HepG2 (cell line): ENCODE measurements around the gene UTP3. TPM values are rescaled to one million over a fixed set of nuclear protein-coding genes. Genes with fewer than 3 reads are reported as not detected.

Experiments used
- DR1 ChIP-seq: sonication (generic); formaldehyde crosslinking; IDR thresholded peaks from 2 replicates; pipeline ENCODE4 v1.8.0; 2021; ENCODE audit warnings: mild to moderate bottlenecking, missing genetic modification reagents, inconsistent platforms
- DZIP1 ChIP-seq: sonication (generic); formaldehyde crosslinking; IDR thresholded peaks from 2 replicates; pipeline ENCODE4 v1.5.0; 2020; ENCODE audit warnings: mild to moderate bottlenecking, missing genetic modification reagents
- ELF1 ChIP-seq: sonication (generic); formaldehyde crosslinking; IDR thresholded peaks from 2 replicates; pipeline ENCODE4 v1.4.0; 2020; ENCODE audit warnings: missing genetic modification reagents
- ETS1 ChIP-seq: sonication (generic); formaldehyde crosslinking; IDR thresholded peaks from 2 replicates; pipeline ENCODE4 v1.4.0; 2020; ENCODE audit warnings: missing genetic modification reagents
- JUND ChIP-seq: sonication (generic); formaldehyde crosslinking; IDR thresholded peaks from 2 replicates; pipeline ENCODE4 v1.8.0; 2022; ENCODE audit warnings: mild to moderate bottlenecking, missing genetic modification reagents
- MXI1 ChIP-seq: IDR thresholded peaks from 3 replicates; pipeline ENCODE4 v1.6.1; 2012; ENCODE audit warnings: low read depth, low read length, inconsistent platforms, borderline replicate concordance
- POGZ ChIP-seq: sonication (generic); formaldehyde crosslinking; IDR thresholded peaks from 2 replicates; pipeline ENCODE4 v1.4.0; 2020; ENCODE audit warnings: mild to moderate bottlenecking, missing genetic modification reagents
- POLR2G ChIP-seq: fragments of 200-400 bp; formaldehyde crosslinking; IDR thresholded peaks from 2 replicates; pipeline ENCODE4 v1.6.1; 2018; ENCODE audit warnings: mild to moderate bottlenecking, low read depth, low read length, moderate library complexity
- TRIM24 ChIP-seq: sonication (generic); formaldehyde crosslinking; IDR thresholded peaks from 2 replicates; pipeline ENCODE4 v1.8.0; 2022; ENCODE audit warnings: mild to moderate bottlenecking, missing genetic modification reagents
- TSC22D2 ChIP-seq: sonication (generic); formaldehyde crosslinking; IDR thresholded peaks from 2 replicates; pipeline ENCODE4 v1.5.1; 2020; ENCODE audit warnings: missing genetic modification reagents, mild to moderate bottlenecking, borderline replicate concordance
- ZBTB1 ChIP-seq: sonication (generic); formaldehyde crosslinking; IDR thresholded peaks from 2 replicates; pipeline ENCODE4 v1.4.0; 2020; ENCODE audit warnings: missing genetic modification reagents, borderline replicate concordance
- ZBTB43 ChIP-seq: sonication (generic); formaldehyde crosslinking; conservative IDR thresholded peaks from 2 replicates; pipeline ENCODE4 v1.4.0; 2020; ENCODE audit warnings: missing genetic modification reagents
- ZBTB46 ChIP-seq: sonication (generic); formaldehyde crosslinking; IDR thresholded peaks from 2 replicates; pipeline ENCODE4 v1.4.0; 2020; ENCODE audit warnings: mild to moderate bottlenecking, missing genetic modification reagents, borderline replicate concordance
- ZNF296 ChIP-seq: sonication (generic); formaldehyde crosslinking; conservative IDR thresholded peaks from 2 replicates; pipeline ENCODE4 v1.5.0; 2020; ENCODE audit warnings: mild to moderate bottlenecking, missing genetic modification reagents
- ZNF432 ChIP-seq: sonication (generic); formaldehyde crosslinking; IDR thresholded peaks from 2 replicates; pipeline ENCODE4 v1.5.0; 2020; ENCODE audit warnings: missing genetic modification reagents, mild to moderate bottlenecking, borderline replicate concordance
- ZNF446 ChIP-seq: sonication (generic); formaldehyde crosslinking; IDR thresholded peaks from 2 replicates; pipeline ENCODE4 v1.5.0; 2020; ENCODE audit warnings: mild to moderate bottlenecking, missing genetic modification reagents
- ZNF780A ChIP-seq: sonication (generic); formaldehyde crosslinking; IDR thresholded peaks from 2 replicates; pipeline ENCODE4 v1.8.0; 2022; ENCODE audit warnings: mild to moderate bottlenecking, missing genetic modification reagents, moderate library complexity
- polyA plus RNA-seq, 8 experiments: library from polyadenylated mRNA; depleted of rRNA in 3 of 8; stranded (reverse) in 7 of 8; unstranded in 1 of 8; fragments of >200 nt; fragmentation: Illumina TruSeq in 4 of 8; extraction: Trizol in 4 of 8; gene quantifications; 2 replicates each; pipeline versions ENCODE4 v1.2.1 to v1.2.3, GENCODE V29; 2011 to 2016; ENCODE audit warnings: low read depth in 4 of 8, missing spikeins in 1 of 8, mixed read lengths in 1 of 8; ENCODE audit not compliant: insufficient read depth in 1 of 8
- total RNA-seq, 5 experiments: library from RNA; depleted of rRNA; stranded (reverse); fragments of >200 nt; fragmentation: Illumina TruSeq; extraction: Trizol; gene quantifications; 2 replicates each; pipeline ENCODE4 v1.2.3, GENCODE V29; 2016; ENCODE audit warnings: low read depth in 1 of 5

The UTP3 gene
- total and polyA plus RNA-seq, 2 of the 13 experiments (the other 11 are each of a cell fraction or from before 2014, with no cell fraction given): 6.9 to 19.5 TPM

- TF ChIP-seq ZBTB43 (CRISPR knock-in tag) (no peak), ZBTB46 (CRISPR knock-in tag) (no peak), DR1 (CRISPR knock-in tag) (no peak), POLR2G (no peak), POGZ (CRISPR knock-in tag) (peak; percentile 48; the same call in 1 of the 2 replicates), ZNF296 (CRISPR knock-in tag) (no peak), ZNF432 (CRISPR knock-in tag) (no peak), TRIM24 (CRISPR knock-in tag) (no peak), ETS1 (CRISPR knock-in tag) (no peak), ZNF446 (CRISPR knock-in tag) (no peak), DZIP1 (no peak), ELF1 (no peak), TSC22D2 (CRISPR knock-in tag) (no peak), JUND (CRISPR knock-in tag) (no peak), MXI1 (peak; percentile 33; the same call in 1 of the 3 replicates), ZBTB1 (CRISPR knock-in tag) (no peak), ZNF780A (CRISPR knock-in tag) (no peak)
Observed at GRCh38 chr4:70714079-70714887, 26.0 kb downstream of the UTP3 start (continued).
